IgD-negative memory B cell (primary cell): ENCODE measurements around the gene RASSF4. TPM values are rescaled to one million over a fixed set of nuclear protein-coding genes. Genes with fewer than 3 reads are reported as not detected.

Experiments used
- H3K27ac Mint-ChIP-seq, 3 donors: one replicate each; pipeline ENCODE4 v1.8.0; 2020 to 2022; ENCODE audit warnings: mild to moderate bottlenecking in 3 of 3, mixed read lengths in 3 of 3, moderate library complexity in 1 of 3
- H3K27me3 Mint-ChIP-seq: one replicate; pipeline ENCODE4 v1.8.0; 2021; ENCODE audit warnings: mixed read lengths
- H3K36me3 Mint-ChIP-seq: one replicate; pipeline ENCODE4 v1.8.0; 2020; ENCODE audit warnings: mild to moderate bottlenecking, mixed read lengths
- H3K4me1 Mint-ChIP-seq, 3 donors: one replicate each; pipeline ENCODE4 v1.8.0; 2020 to 2022; ENCODE audit warnings: mixed read lengths in 3 of 3, mild to moderate bottlenecking in 1 of 3
- H3K4me3 Mint-ChIP-seq, 4 donors: one replicate each; pipeline ENCODE4 v1.8.0; 2020 to 2022; ENCODE audit warnings: mild to moderate bottlenecking in 4 of 4, mixed read lengths in 4 of 4, moderate library complexity in 3 of 4
- H3K9me3 Mint-ChIP-seq, 3 donors: one replicate each; pipeline ENCODE4 v1.8.0; 2020 to 2021; ENCODE audit warnings: mixed read lengths in 3 of 3, mild to moderate bottlenecking in 1 of 3
- polyA plus RNA-seq: library from polyadenylated mRNA; unstranded; fragments of 300-500 nt; fragmentation: Illumina TruSeq; gene quantifications from one replicate; pipeline ENCODE4 v1.2.3, GENCODE V29; 2021

RASSF4 gene
- polyA plus RNA-seq, 1 donor from 2014 or later, result 0.69 TPM

DNA sequence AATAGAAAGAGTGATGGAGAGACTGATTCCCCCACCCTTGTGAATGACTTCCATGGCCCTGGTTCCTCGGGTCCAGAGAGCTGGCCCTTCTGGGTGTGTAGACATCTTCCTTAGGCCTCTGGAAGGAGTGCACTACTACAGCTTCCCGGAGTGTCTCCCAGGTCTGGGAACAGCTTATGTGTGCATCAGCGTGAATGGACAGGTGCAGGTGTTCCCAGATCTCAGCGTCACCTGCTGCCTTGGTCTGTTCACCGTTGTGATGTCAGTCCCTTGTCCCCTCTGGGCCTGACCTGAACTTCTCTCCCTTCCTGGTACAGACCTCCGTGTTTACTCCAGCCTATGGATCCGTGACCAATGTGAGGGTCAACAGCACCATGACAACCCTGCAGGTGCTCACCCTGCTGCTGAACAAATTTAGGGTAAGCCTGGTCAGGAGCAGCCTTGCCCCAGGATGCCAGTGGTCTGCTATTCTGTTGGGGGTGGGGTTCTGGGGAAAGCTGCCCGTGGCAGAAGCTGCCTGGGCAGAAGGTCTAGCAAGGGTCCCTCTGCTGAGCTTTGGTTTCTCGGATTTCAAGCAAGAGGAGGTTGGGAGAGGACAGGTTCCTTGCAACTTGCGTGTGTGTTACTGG is 29.5 kb downstream of the RASSF4 start:
- Mint-ChIP-seq H3K27ac (peak overlapping the region in 1 of 3 donors; percentile 67), H3K4me1 (no peaks in the 10 kb centered on the region), H3K9me3 (no peaks in the 10 kb centered on the region), H3K36me3 (peaks cover 2% of the 10 kb centered on the region), H3K27me3 (peaks cover 7% of the 10 kb centered on the region), H3K4me3 (no peak overlapping the region)

- peaks cover 2% of the 10 kb centered on the region for H3K36me3 Mint-ChIP-seq
- no peak overlapping the region for H3K4me3 Mint-ChIP-seq
- no peaks in the 10 kb centered on the region for H3K9me3 Mint-ChIP-seq
- H3K4me1 Mint-ChIP-seq, result no peaks in the 10 kb centered on the region
- H3K27ac Mint-ChIP-seq, result no peak overlapping the region
- peaks cover 7% of the 10 kb centered on the region for H3K27me3 Mint-ChIP-seq
These were observed 30.1 kb downstream of the RASSF4 start for GRCh38 chr10:44989597-44990301.

DNA sequence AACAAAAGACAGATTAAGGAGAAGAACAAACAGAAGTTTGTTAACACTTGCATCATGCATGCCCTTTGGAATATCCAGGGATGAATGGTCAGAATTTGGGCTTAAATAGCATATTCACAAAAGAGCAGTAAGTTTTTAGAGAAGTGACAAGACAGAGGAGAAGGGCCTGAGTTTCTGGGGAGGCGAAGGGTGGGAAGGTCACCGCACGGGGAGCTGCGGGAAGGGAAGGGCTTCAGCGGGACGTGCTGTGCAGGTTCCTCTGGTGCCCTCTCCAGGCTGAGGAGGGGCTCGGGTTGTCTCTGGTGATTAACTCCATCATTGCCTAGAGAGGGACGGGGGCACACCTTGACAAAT is 30.7 kb downstream of the RASSF4 start:
- H3K36me3 Mint-ChIP-seq, result peaks cover 2% of the 10 kb centered on the region
- H3K27me3 Mint-ChIP-seq, result peaks cover 7% of the 10 kb centered on the region
- no peaks in the 10 kb centered on the region for H3K9me3 Mint-ChIP-seq
- H3K4me1 Mint-ChIP-seq, result no peaks in the 10 kb centered on the region
- H3K27ac Mint-ChIP-seq, result no peak overlapping the region
- H3K4me3 Mint-ChIP-seq, result no peak overlapping the region

- H3K4me1 Mint-ChIP-seq, result no peaks in the 10 kb centered on the region
- H3K9me3 Mint-ChIP-seq, result no peaks in the 10 kb centered on the region
- H3K36me3 Mint-ChIP-seq, result peaks cover 2% of the 10 kb centered on the region
- no peak overlapping the region for H3K4me3 Mint-ChIP-seq
- no peak overlapping the region for H3K27ac Mint-ChIP-seq
- H3K27me3 Mint-ChIP-seq, result peaks cover 7% of the 10 kb centered on the region
These were observed 31.4 kb downstream of the RASSF4 start for GRCh38 chr10:44990965-44991364.

- Mint-ChIP-seq H3K36me3 (peaks cover 2% of the 10 kb centered on the region), H3K27me3 (peaks cover 7% of the 10 kb centered on the region), H3K27ac (no peak overlapping the region), H3K4me3 (no peak overlapping the region), H3K9me3 (no peaks in the 10 kb centered on the region), H3K4me1 (no peaks in the 10 kb centered on the region)
These were observed 32.0 kb downstream of the RASSF4 start for GRCh38 chr10:44991571-44991970.

DNA sequence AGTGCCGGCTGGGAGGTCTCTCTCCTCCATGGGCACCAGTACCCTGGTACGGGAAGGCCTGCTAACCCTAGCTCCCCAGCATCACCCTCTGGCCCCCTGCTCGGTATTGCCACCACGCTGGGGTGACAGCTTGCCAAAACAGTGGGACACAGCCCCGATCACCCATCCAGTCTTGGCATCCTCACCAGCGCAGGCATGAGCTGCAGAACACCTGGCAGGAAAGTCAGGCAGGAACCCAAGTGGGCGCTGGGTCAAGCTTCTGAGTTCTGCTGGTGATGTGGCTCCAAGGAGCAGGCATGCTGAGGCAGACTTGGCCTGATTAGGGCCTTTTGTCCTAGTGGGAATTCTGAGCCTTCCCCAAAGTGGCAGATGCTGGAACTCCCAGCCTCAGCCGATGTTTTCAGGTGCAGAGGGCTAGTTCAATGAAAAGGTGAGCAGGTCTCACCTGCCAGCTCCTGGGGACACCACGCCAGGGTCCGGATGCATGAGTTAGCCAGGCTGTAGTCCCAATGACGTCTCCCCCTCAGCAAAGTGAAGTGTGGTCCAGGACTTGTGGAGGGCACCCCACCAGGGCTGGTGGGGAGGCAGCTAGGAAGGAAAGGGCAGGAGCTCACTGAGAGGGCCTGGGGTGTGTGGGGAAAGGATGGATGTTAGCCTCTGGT is 32.6 kb downstream of the RASSF4 start:
- Mint-ChIP-seq H3K9me3 (no peaks in the 10 kb centered on the region), H3K36me3 (peaks cover 2% of the 10 kb centered on the region), H3K4me3 (no peak overlapping the region), H3K27me3 (peaks cover 7% of the 10 kb centered on the region), H3K4me1 (no peaks in the 10 kb centered on the region), H3K27ac (peak overlapping the region in 1 of 3 donors; percentile 96)

GRCh38 chr10:44992732-44993225 is 33.2 kb downstream of the RASSF4 start:
- H3K4me1 Mint-ChIP-seq, result no peaks in the 10 kb centered on the region
- H3K4me3 Mint-ChIP-seq, result no peak overlapping the region
- H3K27me3 Mint-ChIP-seq, result peaks cover 7% of the 10 kb centered on the region
- no peaks in the 10 kb centered on the region for H3K9me3 Mint-ChIP-seq
- peak overlapping the region in 1 of 3 donors; percentile 96 for H3K27ac Mint-ChIP-seq
- peaks cover 2% of the 10 kb centered on the region for H3K36me3 Mint-ChIP-seq

DNA sequence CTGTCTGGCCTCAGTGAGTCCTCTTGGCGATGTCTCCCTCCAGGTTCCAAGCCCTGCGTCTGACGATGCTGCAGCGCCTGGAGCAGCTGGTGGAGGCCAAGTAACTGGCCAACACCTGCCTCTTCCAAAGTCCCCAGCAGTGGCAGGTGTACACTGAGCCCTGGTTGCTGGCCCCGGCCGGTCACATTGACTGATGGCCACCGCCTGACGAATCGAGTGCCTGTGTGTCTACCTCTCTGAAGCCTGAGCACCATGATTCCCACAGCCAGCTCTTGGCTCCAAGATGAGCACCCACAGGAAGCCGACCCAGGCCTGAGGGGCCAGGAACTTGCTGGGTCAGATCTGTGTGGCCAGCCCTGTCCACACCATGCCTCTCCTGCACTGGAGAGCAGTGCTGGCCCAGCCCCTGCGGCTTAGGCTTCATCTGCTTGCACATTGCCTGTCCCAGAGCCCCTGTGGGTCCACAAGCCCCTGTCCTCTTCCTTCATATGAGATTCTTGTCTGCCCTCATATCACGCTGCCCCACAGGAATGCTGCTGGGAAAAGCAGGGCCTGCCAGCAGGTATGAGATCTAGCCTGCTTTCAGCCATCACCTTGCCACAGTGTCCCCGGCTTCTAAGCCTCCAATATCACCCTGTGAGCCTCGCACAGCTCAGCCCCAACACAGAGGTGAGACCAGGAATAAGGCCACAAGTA is 33.8 kb downstream of the RASSF4 start:
- peaks cover 0 to 2% (median 0%) of the 10 kb centered on the region in 3 donors for H3K9me3 Mint-ChIP-seq
- peak overlapping the region in 1 of 3 donors; percentile 96 for H3K27ac Mint-ChIP-seq
- peaks cover 2% of the 10 kb centered on the region for H3K36me3 Mint-ChIP-seq
- H3K4me1 Mint-ChIP-seq, result no peaks in the 10 kb centered on the region
- H3K4me3 Mint-ChIP-seq, result no peak overlapping the region
- H3K27me3 Mint-ChIP-seq, result peaks cover 7% of the 10 kb centered on the region

DNA sequence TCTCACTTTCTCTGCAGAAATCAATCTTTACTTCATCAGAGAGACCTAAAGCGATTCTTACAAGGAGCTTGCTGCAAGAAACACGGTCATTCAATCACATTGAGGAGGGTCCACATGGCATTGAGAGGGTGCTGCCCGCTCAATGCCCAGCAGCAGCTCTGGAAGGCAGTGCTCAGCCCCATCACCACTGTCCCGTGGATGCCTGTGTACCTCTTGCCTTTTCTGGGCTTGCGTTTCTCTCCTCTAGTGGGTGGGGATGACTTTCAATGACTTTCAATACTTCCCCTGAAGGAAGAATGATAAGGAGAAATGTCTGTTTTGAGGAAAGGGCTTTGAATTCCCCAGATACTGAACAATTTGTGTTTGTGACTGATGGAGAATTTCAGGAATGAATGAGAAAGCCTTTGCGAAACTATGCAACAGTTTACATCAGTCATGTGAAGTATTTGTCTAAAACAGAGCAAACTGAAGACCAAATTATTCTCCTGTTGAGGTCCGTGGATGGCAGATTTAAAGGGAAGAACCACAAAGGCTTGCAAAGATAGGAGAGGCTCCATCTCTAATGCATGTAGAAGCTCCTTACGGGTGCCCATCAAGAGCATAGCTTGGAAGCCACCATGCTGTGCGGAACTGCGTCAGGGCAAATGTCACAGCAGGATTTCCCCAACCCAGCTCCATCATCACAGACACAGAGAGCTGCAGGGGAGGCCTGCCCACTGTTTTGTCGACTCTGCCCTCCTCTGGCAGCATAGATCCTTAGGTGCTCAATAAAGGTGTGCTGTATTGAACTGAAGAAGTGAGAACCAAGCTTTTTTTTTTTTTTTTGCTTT is 34.5 kb downstream of the RASSF4 start:
- H3K27ac Mint-ChIP-seq, result no peak overlapping the region
- no peak overlapping the region for H3K4me3 Mint-ChIP-seq
- peaks cover 0 to 2% (median 0%) of the 10 kb centered on the region in 3 donors for H3K9me3 Mint-ChIP-seq
- no peaks in the 10 kb centered on the region for H3K4me1 Mint-ChIP-seq
- peaks cover 6% of the 10 kb centered on the region for H3K27me3 Mint-ChIP-seq
- peaks cover 2% of the 10 kb centered on the region for H3K36me3 Mint-ChIP-seq

- H3K4me3 Mint-ChIP-seq, result no peak overlapping the region
- peaks cover 0 to 2% (median 0%) of the 10 kb centered on the region in 3 donors for H3K9me3 Mint-ChIP-seq
- H3K36me3 Mint-ChIP-seq, result peaks cover 2% of the 10 kb centered on the region
- H3K27ac Mint-ChIP-seq, result no peak overlapping the region
- H3K4me1 Mint-ChIP-seq, result peaks cover under 1 to 3% (median 2%) of the 10 kb centered on the region in 3 donors
- H3K27me3 Mint-ChIP-seq, result peaks cover 2% of the 10 kb centered on the region
These were observed 35.3 kb downstream of the RASSF4 start for GRCh38 chr10:44994752-44995530.

GRCh38 chr10:44995581-44995913 is 35.9 kb downstream of the RASSF4 start:
- peaks cover 2% of the 10 kb centered on the region for H3K36me3 Mint-ChIP-seq
- H3K4me1 Mint-ChIP-seq, result peaks cover 5 to 9% (median 7%) of the 10 kb centered on the region in 3 donors
- H3K27ac Mint-ChIP-seq, result peak overlapping the region in 1 of 3 donors; percentile 61
- H3K9me3 Mint-ChIP-seq, result peaks cover 0 to 2% (median 0%) of the 10 kb centered on the region in 3 donors
- H3K4me3 Mint-ChIP-seq, result no peak overlapping the region
- peaks cover 2% of the 10 kb centered on the region for H3K27me3 Mint-ChIP-seq

DNA sequence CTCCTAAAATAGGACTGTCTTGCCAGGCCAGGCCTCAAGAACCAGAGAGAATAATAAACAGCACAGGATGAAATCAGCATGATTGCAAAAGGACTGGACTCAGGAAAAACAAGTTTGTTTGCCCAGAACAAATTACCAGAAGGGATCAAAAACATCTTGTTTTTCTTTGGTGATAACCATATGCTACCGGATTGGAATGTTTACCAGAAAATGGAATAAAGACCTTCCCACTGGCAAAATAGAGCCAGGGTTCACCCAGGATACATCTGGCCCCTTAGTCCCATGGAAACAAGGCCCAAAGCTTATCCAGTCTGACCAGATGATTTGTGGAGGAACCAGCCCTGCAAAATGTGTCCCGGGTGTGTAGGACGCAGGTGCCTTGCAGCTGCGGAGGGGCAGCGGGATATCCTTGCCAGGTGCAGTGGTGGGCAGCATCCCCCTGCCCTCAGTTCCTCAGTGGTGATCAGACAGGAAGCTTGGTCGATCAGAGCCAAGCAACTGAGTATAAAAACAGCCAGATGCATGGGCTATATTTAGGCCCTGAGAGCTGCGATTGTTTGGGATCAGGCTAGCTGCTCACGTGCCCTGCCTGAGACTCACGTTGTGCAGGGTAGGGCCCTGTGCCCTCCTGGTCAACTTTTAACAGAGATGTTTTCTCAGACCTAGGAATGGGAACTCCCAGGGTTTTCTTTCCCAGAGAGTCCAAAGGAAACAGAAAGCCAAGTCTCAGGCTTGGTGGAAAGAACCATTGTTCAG is 36.5 kb downstream of the RASSF4 start:
- Mint-ChIP-seq H3K27ac (peak overlapping the region in 1 of 3 donors; percentile 61), H3K4me1 (peaks cover 5 to 10% (median 9%) of the 10 kb centered on the region in 3 donors), H3K27me3 (peaks cover 2% of the 10 kb centered on the region), H3K4me3 (no peak overlapping the region), H3K36me3 (no peaks in the 10 kb centered on the region), H3K9me3 (peaks cover 0 to 2% (median 0%) of the 10 kb centered on the region in 3 donors)

DNA sequence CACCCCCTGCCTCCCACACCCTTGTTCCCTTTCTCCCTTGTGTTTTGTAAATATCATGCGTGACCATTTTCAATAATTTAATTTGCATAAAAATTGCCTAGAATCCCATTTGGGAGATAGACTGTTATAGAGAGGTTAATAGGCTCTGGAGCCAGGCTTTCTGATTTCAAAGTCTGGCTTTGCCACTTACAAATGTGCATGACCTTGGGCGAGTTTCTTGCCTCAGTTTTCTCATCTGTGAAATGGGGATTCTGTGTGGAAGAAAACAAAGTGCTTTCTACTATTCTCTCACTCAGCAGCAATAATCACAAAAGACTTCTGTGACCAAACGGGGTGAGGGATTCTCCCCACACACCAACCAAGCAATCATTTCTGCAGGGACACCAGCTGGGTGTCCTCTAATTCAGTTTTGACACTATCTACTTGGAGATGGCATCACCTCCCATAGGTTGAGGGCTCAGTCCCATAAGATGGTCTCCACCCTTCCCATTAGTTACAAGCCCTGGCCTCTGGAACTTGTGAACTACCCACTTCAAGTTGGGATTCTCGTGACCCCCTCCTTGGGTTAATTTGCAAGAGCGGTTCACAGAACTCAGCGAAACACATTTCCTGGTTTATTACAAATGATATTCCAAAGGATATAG is 37.6 kb downstream of the RASSF4 start:
- Mint-ChIP-seq H3K4me3 (no peak overlapping the region), H3K27me3 (peaks cover 2% of the 10 kb centered on the region), H3K4me1 (peaks cover 10 to 17% (median 16%) of the 10 kb centered on the region in 3 donors), H3K27ac (no peak overlapping the region), H3K36me3 (no peaks in the 10 kb centered on the region), H3K9me3 (peaks cover 0 to 2% (median 0%) of the 10 kb centered on the region in 3 donors)
